H1 (cell line): ENCODE data around the gene OSBPL2. TPM values are rescaled to one million over a fixed set of nuclear protein-coding genes. Genes with fewer than 3 reads are reported as not detected.

ENCODE experiments used
- CTCF ChIA-PET: fragments of 300-600 bp; sonication (Branson Sonifier 250); formaldehyde crosslinking; loops from one replicate; lab custom pipeline; 2021; ENCODE audit not compliant: partially characterized antibody; lab: Charles Lee
- POLR2A ChIA-PET: fragments of 300-600 bp; sonication (Branson Sonifier 250); formaldehyde crosslinking; loops from one replicate; lab custom pipeline; 2021; ENCODE audit warnings: inconsistent platforms; ENCODE audit not compliant: partially characterized antibody; lab: Charles Lee
- DNase-seq, 2 experiments: peaks; one replicate each; pipeline versions ENCODE4 v3.0.0 to v3.0.0-alpha.2; 2010 to 2022; ENCODE audit warnings: low spot score in 2 of 2, low read depth in 1 of 2, mixed read lengths in 1 of 2
- FAIRE-seq: peaks from 2 replicates; lab custom pipeline; 2011; peaks lifted over from hg19 to GRCh38; lab: Jason Lieb, UNC
- H2AFZ ChIP-seq: 2 replicates; pipeline ENCODE4 v1.8.1; 2012; ENCODE audit warnings: low read length, inconsistent platforms
- H2AK5ac ChIP-seq: 2 replicates; pipeline ENCODE4 v1.6.1; 2013; ENCODE audit warnings: low read depth, low read length
- H2BK120ac ChIP-seq: replicated peaks from 2 replicates; pipeline ENCODE3; 2013; ENCODE audit warnings: low read depth, low read length, inconsistent platforms
- H2BK12ac ChIP-seq: 2 replicates; pipeline ENCODE4 v1.6.1; 2013; ENCODE audit warnings: low read depth, low read length
- H2BK15ac ChIP-seq: 2 replicates; pipeline ENCODE4 v1.6.1; 2013; ENCODE audit warnings: low read length
- H2BK20ac ChIP-seq: 2 replicates; pipeline ENCODE4 v1.6.1; 2013; ENCODE audit warnings: low read length
- H2BK5ac ChIP-seq: 2 replicates; pipeline ENCODE4 v1.6.1; 2013; ENCODE audit warnings: low read depth, low read length
- H3K14ac ChIP-seq: 2 replicates; pipeline ENCODE4 v1.6.1; 2013; ENCODE audit warnings: inconsistent platforms; ENCODE audit not compliant: insufficient read length
- H3K18ac ChIP-seq: 2 replicates; pipeline ENCODE4 v1.6.1; 2013; ENCODE audit warnings: low read length; ENCODE audit errors: extremely low read depth
- H3K23ac ChIP-seq: 2 replicates; pipeline ENCODE4 v1.6.1; 2013; ENCODE audit warnings: inconsistent platforms; ENCODE audit not compliant: insufficient read length
- H3K23me2 ChIP-seq: 2 replicates; pipeline ENCODE4 v1.6.1; 2013; ENCODE audit warnings: low read depth, low read length
- H3K27ac ChIP-seq: 2 replicates; pipeline ENCODE4 v1.6.1; 2011; ENCODE audit warnings: low read depth, low read length, inconsistent platforms
- H3K27me3 ChIP-seq, 4 experiments: replicated peaks in 1 of 4; 1 replicate in 1 of 4; 2 replicates in 3 of 4; pipeline versions ENCODE4 v1.6.1 to v1.8.1; 2011 to 2013; ENCODE audit warnings: low read length in 3 of 4, mild to moderate bottlenecking in 3 of 4, inconsistent platforms in 2 of 4, mixed read lengths in 2 of 4, moderate library complexity in 1 of 4; ENCODE audit not compliant: control insufficient read depth in 3 of 4, insufficient read depth in 3 of 4; ENCODE audit errors: extremely low read depth in 1 of 4
- H3K36me3 ChIP-seq, 4 experiments: 2 replicates each; pipeline versions ENCODE4 v1.6.1 to v1.8.1; 2011 to 2013; ENCODE audit warnings: mild to moderate bottlenecking in 4 of 4, low read length in 3 of 4, moderate library complexity in 2 of 4, control low read depth in 1 of 4, inconsistent platforms in 1 of 4; ENCODE audit not compliant: insufficient read depth in 4 of 4, control insufficient read depth in 2 of 4
- H3K4ac ChIP-seq: replicated peaks from 2 replicates; pipeline ENCODE3; 2013; ENCODE audit warnings: low read length, low read depth, mixed read lengths, inconsistent platforms; ENCODE audit not compliant: insufficient read length
- H3K4me1 ChIP-seq, 4 experiments: replicated peaks in 1 of 4; 1 replicate in 1 of 4; 2 replicates in 3 of 4; pipeline versions ENCODE4 v1.6.1 to v1.8.1; 2011 to 2013; ENCODE audit warnings: low read length in 3 of 4, inconsistent platforms in 2 of 4, mixed read lengths in 1 of 4; ENCODE audit not compliant: insufficient read depth in 4 of 4, control insufficient read depth in 3 of 4
- H3K4me2 ChIP-seq, 2 experiments: 2 replicates each; pipeline versions ENCODE4 v1.6.1 to v1.8.1; 2011 to 2013; ENCODE audit warnings: low read depth in 2 of 2, low read length in 2 of 2, control low read depth in 1 of 2, inconsistent platforms in 1 of 2, mild to moderate bottlenecking in 1 of 2; ENCODE audit not compliant: insufficient read depth in 1 of 2
- H3K4me3 ChIP-seq, 4 experiments: fragments of 200-600, 300-600 bp in 1 of 4; sonication (generic), shearing (Covaris generic), sonication (Bioruptor Twin) in 1 of 4; 2 replicates each; pipeline versions ENCODE4 v1.5.1 to v1.8.1; 2011 to 2016; ENCODE audit warnings: low read length in 4 of 4, low read depth in 3 of 4, control low read depth in 2 of 4, inconsistent platforms in 2 of 4, mild to moderate bottlenecking in 2 of 4, mixed read lengths in 1 of 4, moderate library complexity in 1 of 4; ENCODE audit not compliant: insufficient read depth in 2 of 4; ENCODE audit errors: extremely low read depth in 1 of 4
- H3K56ac ChIP-seq: replicated peaks from 2 replicates; pipeline ENCODE3; 2013; ENCODE audit warnings: low read depth, mild to moderate bottlenecking, mixed read lengths, low read length, inconsistent platforms; ENCODE audit not compliant: insufficient read length
- H3K79me1 ChIP-seq: 2 replicates; pipeline ENCODE4 v1.6.1; 2013; ENCODE audit warnings: low read depth, low read length, control low read depth
- H3K79me2 ChIP-seq, 2 experiments: 2 replicates each; pipeline versions ENCODE4 v1.6.1 to v1.8.1; 2012 to 2013; ENCODE audit warnings: low read length in 2 of 2, mild to moderate bottlenecking in 2 of 2, inconsistent platforms in 1 of 2; ENCODE audit not compliant: insufficient read depth in 2 of 2, control insufficient read depth in 1 of 2
- H3K9ac ChIP-seq, 4 experiments: replicated peaks in 1 of 4; 1 replicate in 1 of 4; 2 replicates in 3 of 4; pipeline versions ENCODE4 v1.6.1 to v1.8.1; 2011 to 2013; ENCODE audit warnings: low read depth in 3 of 4, low read length in 3 of 4, control low read depth in 2 of 4, mild to moderate bottlenecking in 2 of 4, moderate library complexity in 2 of 4, inconsistent platforms in 1 of 4; ENCODE audit errors: extremely low read depth in 1 of 4
- H3K9me3 ChIP-seq, 2 experiments: 2 replicates each; pipeline versions ENCODE4 v1.6.1 to v1.8.1; 2012 to 2013; ENCODE audit warnings: mild to moderate bottlenecking in 2 of 2, moderate library complexity in 2 of 2, control low read depth in 1 of 2, inconsistent platforms in 1 of 2, low read depth in 1 of 2, low read length in 1 of 2, mixed read lengths in 1 of 2; ENCODE audit not compliant: insufficient read depth in 2 of 2
- H4K20me1 ChIP-seq, 2 experiments: replicated peaks in 1 of 2; 2 replicates each; pipeline versions ENCODE3 to v1.8.1; 2011 to 2013; ENCODE audit warnings: inconsistent platforms in 2 of 2, low read length in 2 of 2, mild to moderate bottlenecking in 1 of 2; ENCODE audit not compliant: insufficient read depth in 2 of 2, control insufficient read depth in 1 of 2
- H4K5ac ChIP-seq: 2 replicates; pipeline ENCODE4 v1.6.1; 2013; ENCODE audit warnings: low read length, low read depth, mixed read lengths, inconsistent platforms; ENCODE audit not compliant: insufficient read length
- H4K8ac ChIP-seq: 2 replicates; pipeline ENCODE4 v1.8.0; 2013; ENCODE audit warnings: mild to moderate bottlenecking, moderate library complexity, low read length, inconsistent platforms; ENCODE audit not compliant: insufficient read depth; ENCODE audit errors: extremely low read depth
- H4K91ac ChIP-seq: replicated peaks from 2 replicates; pipeline ENCODE3; 2013; ENCODE audit warnings: low read length, mixed read lengths, inconsistent platforms; ENCODE audit not compliant: insufficient read length
- POLR2A ChIP-seq, 2 experiments: IDR thresholded peaks; 1 replicate in 1 of 2; 2 replicates in 1 of 2; pipeline ENCODE4 v1.6.1; 2011; ENCODE audit warnings: low read depth in 2 of 2, low read length in 2 of 2, mild to moderate bottlenecking in 2 of 2; ENCODE audit errors: control extremely low read depth in 1 of 2
- WGBS, 2 experiments: shearing (Covaris generic) in 1 of 2; methylation state at CpG; one replicate each; pipeline versions ENCODE4 v1.1.6 to v1.1.7; 2013 to 2015; ENCODE audit warnings: low lambda C conversion rate in 2 of 2, mixed read lengths in 2 of 2, inconsistent platforms in 1 of 2, low coverage in 1 of 2, missing lambda C conversion rate in 1 of 2; ENCODE audit not compliant: insufficient replicate concordance in 2 of 2, insufficient coverage in 1 of 2, insufficient read length in 1 of 2; ENCODE audit errors: extremely low coverage in 1 of 2, missing lambda C conversion rate in 1 of 2; 5-methylcytosine and 5-hydroxymethylcytosine counted together
- polyA plus RNA-seq, 7 experiments: library from polyadenylated mRNA; depleted of rRNA in 3 of 7; stranded (reverse) in 5 of 7; unstranded in 2 of 7; fragments of >200 nt in 5 of 7; fragments of 200-250 nt in 2 of 7; gene quantifications; 1 replicate in 5 of 7; 2 replicates in 1 of 7; 4 replicates in 1 of 7; pipeline versions ENCODE4 v1.2.1 to v1.2.3, GENCODE V29; 2011 to 2013; ENCODE audit warnings: missing spikeins in 2 of 7, mixed read lengths in 2 of 7
- total RNA-seq: library from RNA; stranded (reverse); fragmentation: NEBNext Ultra II Directional; extraction: Animal tissue kit (Norgen Biotek cat#: 25700); gene quantifications from 2 replicates; pipeline ENCODE4 v1.2.1, GENCODE V29; 2021

The OSBPL2 gene
- total and polyA plus RNA-seq, 2 of the 8 experiments (the other 6 are each of a cell fraction or from before 2014, with no cell fraction given), result 11.7 to 42.4 TPM

- H3K4ac ChIP-seq, result no peak overlapping the region
- no peak overlapping the region for H2BK20ac ChIP-seq
- H3K79me1 ChIP-seq, result peaks cover 6% of the 10 kb centered on the region
- H3K23ac ChIP-seq, result no peak overlapping the region
- no peak overlapping the region for H4K91ac ChIP-seq
- FAIRE-seq (no peak), DNase-seq (no peak)
- peaks cover 36 to 95% (median 76%) of the 10 kb centered on the region in 4 experiments for H3K36me3 ChIP-seq
- no peaks in the 10 kb centered on the region for H3K27me3 ChIP-seq
- ChIA-PET POLR2A (interaction anchor here (1.2 to 14.6 kb wide), 7 partner anchors 9 to 78 kb away, joined by 3 to 170 read pairs (median 40); partner anchors contain the start of genes LAMA5 and RPS21), CTCF (interaction anchor here (1.7 to 2.0 kb wide), 2 partner anchors 54 to 72 kb away, joined by 5 to 8 read pairs; no protein-coding TSS in a partner anchor)
- no peak overlapping the region for H2BK15ac ChIP-seq
- no peak overlapping the region for H3K27ac ChIP-seq
- H3K4me1 ChIP-seq, result no peaks in the 10 kb centered on the region; a peak in 2 of 7 replicates
- H2BK5ac ChIP-seq, result no peak overlapping the region
- H4K8ac ChIP-seq, result no peak overlapping the region
- no peak overlapping the region for H3K4me3 ChIP-seq
- H4K5ac ChIP-seq, result no peak overlapping the region
- H2AFZ ChIP-seq, result no peak overlapping the region
- H2BK120ac ChIP-seq, result no peak overlapping the region
- H3K23me2 ChIP-seq, result no peaks in the 10 kb centered on the region
- no peak for TF ChIP-seq POLR2A (IDR thresholded peaks at IDR 0.05; ENCODE audit: control extremely low read depth in 1 of 2, low read depth in 2 of 2, low read length in 2 of 2)
- H3K18ac ChIP-seq, result no peak overlapping the region
- peaks cover 17 to 37% of the 10 kb centered on the region in 2 experiments for H4K20me1 ChIP-seq
- H3K4me2 ChIP-seq, result no peak overlapping the region
- H3K9me3 ChIP-seq, result no peaks in the 10 kb centered on the region
- peaks cover 0 to 10% of the 10 kb centered on the region in 2 experiments; a peak in 3 of 4 replicates for H3K79me2 ChIP-seq
- no peak overlapping the region for H2AK5ac ChIP-seq
- no peak overlapping the region for H3K56ac ChIP-seq
- 92% methylated on average over 22 of the region's 29 CpGs; no CpG with 5 or more reads in 1 of the 2 experiments for WGBS, 2 experiments
- no peak overlapping the region for H2BK12ac ChIP-seq
- no peak overlapping the region for H3K9ac ChIP-seq
- H3K14ac ChIP-seq, result no peak overlapping the region
Observed at GRCh38 chr20:62309947-62310756, 71.8 kb downstream of the OSBPL2 start.
